ENCODE data around the gene CFAP97D2. TPM values are rescaled to one million over a fixed set of nuclear protein-coding genes. Genes with fewer than 3 reads are reported as not detected.
"Not testable (repeated sequence)": the region's sequence is repeated elsewhere in the genome, so short reads cannot be mapped to it uniquely, and the experiment has no call there.

Gene CFAP97D2
- total and polyA plus RNA-seq, 2 donors (not counting 3 experiments of a cell fraction or from before 2014, with no cell fraction given), result not detected

GRCh38 chr13:114249077-114249476, 70.0 kb downstream of the CFAP97D2 start:
- Histone ChIP-seq H3K27ac (ENCODE audit: insufficient read depth, low read depth, low read length) (no peak overlapping the region), H3K79me2 (ENCODE audit: control insufficient read depth, insufficient read depth, low read length) (no peaks in the 10 kb centered on the region), H3K4me1 (ENCODE audit: control insufficient read depth, extremely low read depth, insufficient read depth, low read length) (no peaks in the 10 kb centered on the region), H3K4me3 (replicated peaks in 1 of 3; ENCODE audit: insufficient read depth in 1 of 3, low read depth in 1 of 3, low read length in 3 of 3) (no peak overlapping the region), H4K20me1 (replicated peaks; ENCODE audit: control insufficient read depth, extremely low read depth, insufficient read depth, low read length) (peaks cover 2% of the 10 kb centered on the region), H3K27me3 (ENCODE audit: control insufficient read depth in 2 of 2, insufficient read depth in 2 of 2, low read length in 2 of 2) (no peaks in the 10 kb centered on the region), H3K36me3 (ENCODE audit: control insufficient read depth in 2 of 2, extremely low read depth in 1 of 2, insufficient read depth in 2 of 2, low read length in 2 of 2) (peaks cover 26 to 37% of the 10 kb centered on the region in 2 experiments), H3K9me3 (replicated peaks; ENCODE audit: control insufficient read depth, insufficient read depth, low read length) (no peaks in the 10 kb centered on the region), H3K4me2 (ENCODE audit: insufficient read depth, low read length) (no peak overlapping the region), H2AFZ (ENCODE audit: low read depth, low read length) (no peak overlapping the region), H3K9ac (replicated peaks; ENCODE audit: extremely low read depth, insufficient read depth, low read length) (no peak overlapping the region), H3K9me1 (replicated peaks; ENCODE audit: control insufficient read depth, extremely low read depth, insufficient read depth, low read length) (no peaks in the 10 kb centered on the region)
- intact Hi-C loops (cut with micrococcal nuclease), result no loop called here
- DNase-seq (ENCODE audit: low read depth, low spot score) (no peak), FAIRE-seq (no peak)
- ChIA-PET CTCF (no interaction called here), POLR2A (no interaction called here)
- TF ChIP-seq MAX (IDR thresholded peaks at IDR 0.05; ENCODE audit: insufficient read depth, insufficient read length) (no peak), FOS (IDR thresholded peaks at IDR 0.05; ENCODE audit: borderline replicate concordance, insufficient read depth, low read length) (no peak), EZH2 (IDR thresholded peaks at IDR 0.05; ENCODE audit: borderline replicate concordance, low read depth, low read length, severe bottlenecking) (no peak), CTCF (IDR thresholded peaks at IDR 0.05; ENCODE audit: extremely low read depth in 1 of 2, insufficient read depth in 1 of 2, low read depth in 1 of 2, low read length in 2 of 2) (no peak), MYC (IDR thresholded peaks at IDR 0.05; ENCODE audit: low read depth, low read length) (no peak), POLR2AphosphoS5 (IDR thresholded peaks at IDR 0.05; ENCODE audit: insufficient read depth, low read depth, low read length) (no peak), POLR2A (IDR thresholded peaks at IDR 0.05; ENCODE audit: low read depth, low read length) (no peak), GATA2 (IDR thresholded peaks at IDR 0.05; ENCODE audit: insufficient read depth, insufficient read length, low read depth, low read length) (no peak), JUN (IDR thresholded peaks at IDR 0.05; ENCODE audit: borderline replicate concordance, insufficient read depth, insufficient read length, low read depth) (no peak)
- dilution Hi-C loops (cut with MboI; ENCODE audit: extremely low pct_ligation_motif_present, low sequenced_read_pairs), result no loop called here
- no TSS peak for BruUV-seq (replicated peaks)

GRCh38 chr13:114251639-114252440, 72.8 kb downstream of the CFAP97D2 start:
- H3K27me3 ChIP-seq (ENCODE audit: control insufficient read depth in 2 of 2, insufficient read depth in 2 of 2, low read length in 2 of 2); dilution Hi-C loops (cut with MboI; ENCODE audit: extremely low pct_ligation_motif_present, low sequenced_read_pairs); H4K20me1 ChIP-seq (replicated peaks; ENCODE audit: control insufficient read depth, extremely low read depth, insufficient read depth, low read length); FAIRE-seq; H3K4me2 ChIP-seq (ENCODE audit: insufficient read depth, low read length); H3K27ac ChIP-seq (ENCODE audit: insufficient read depth, low read depth, low read length); intact Hi-C loops (cut with micrococcal nuclease); H3K4me3 ChIP-seq (replicated peaks in 1 of 3; ENCODE audit: insufficient read depth in 1 of 3, low read depth in 1 of 3, low read length in 3 of 3); H3K9ac ChIP-seq (replicated peaks; ENCODE audit: extremely low read depth, insufficient read depth, low read length); H3K4me1 ChIP-seq (ENCODE audit: control insufficient read depth, extremely low read depth, insufficient read depth, low read length); BruUV-seq (replicated peaks); POLR2A ChIA-PET; DNase-seq (ENCODE audit: low read depth, low spot score); H3K79me2 ChIP-seq (ENCODE audit: control insufficient read depth, insufficient read depth, low read length); H3K9me3 ChIP-seq (replicated peaks; ENCODE audit: control insufficient read depth, insufficient read depth, low read length); H3K9me1 ChIP-seq (replicated peaks; ENCODE audit: control insufficient read depth, extremely low read depth, insufficient read depth, low read length); H2AFZ ChIP-seq (ENCODE audit: low read depth, low read length); CTCF ChIA-PET: not testable (repeated sequence)
- peaks cover 18 to 36% of the 10 kb centered on the region in 2 experiments for H3K36me3 ChIP-seq (ENCODE audit: control insufficient read depth in 2 of 2, extremely low read depth in 1 of 2, insufficient read depth in 2 of 2, low read length in 2 of 2)

Data from endothelial cell of umbilical vein (primary cell).